HG03280 (cell line): ENCODE data around the gene CPT1C.

ENCODE experiments used
- ATAC-seq: cut with Tn5 transposase; IDR thresholded peaks from one replicate; pipeline ENCODE4 v1.9.1; 2021; ENCODE audit warnings: mild to moderate bottlenecking, moderate library complexity; ENCODE audit not compliant: unreplicated experiment

Gene CPT1C

GRCh38 chr19:49752701-49753100 is 61.8 kb downstream of the CPT1C start:
- no peak for ATAC-seq

- ATAC-seq, result no peak
Observed at GRCh38 chr19:49755956-49756355, 65.0 kb downstream of the CPT1C start.

GRCh38 chr19:49758292-49758691 is 67.4 kb downstream of the CPT1C start:
- no peak for ATAC-seq

DNA sequence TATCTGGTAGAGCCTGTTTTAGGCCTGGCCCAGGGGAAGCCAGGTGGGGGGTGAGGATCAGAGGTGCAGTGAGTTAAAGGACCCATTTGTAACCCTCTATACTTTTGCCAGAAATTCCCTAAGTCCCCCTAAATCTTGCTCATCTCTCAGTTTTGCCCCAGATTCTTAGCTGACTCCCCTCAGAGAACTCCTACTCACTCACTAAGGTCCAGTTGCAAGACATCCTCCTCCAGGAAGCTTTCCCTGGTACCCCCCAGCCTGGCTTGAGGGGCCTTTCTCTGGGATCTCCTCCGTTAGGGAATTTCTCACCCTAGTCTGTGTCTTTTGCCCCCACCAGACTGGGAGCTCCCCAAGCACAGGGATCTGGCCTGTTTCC is 70.3 kb downstream of the CPT1C start:
- no peak for ATAC-seq

- ATAC-seq, result no peak
Observed at GRCh38 chr19:49761625-49762311, 70.9 kb downstream of the CPT1C start.

- no peak for ATAC-seq
Observed at GRCh38 chr19:49763230-49763629, 72.3 kb downstream of the CPT1C start, which contains the start of gene TSKS. Gene TSKS (minus strand): TSS chr19:49763306. CDS start chr19:49763247, 59 bp downstream.
